Smooth muscle cell (in vitro differentiated cells): ENCODE data around the gene OR5K2. TPM values are rescaled to one million over a fixed set of nuclear protein-coding genes. Genes with fewer than 3 reads are reported as not detected.

Source experiments
- DNase-seq: peaks from one replicate; lab custom pipeline; 2025; ENCODE audit not compliant: unreplicated experiment; lab: John Stamatoyannopoulos, UW
- H2AFZ ChIP-seq: fragments of 200-600 bp; sonication (generic); 2 replicates; pipeline ENCODE4 v1.6.0; 2016; ENCODE audit warnings: antibody characterized with exemption, low read depth, mild to moderate bottlenecking
- H3F3A ChIP-seq: fragments of 200-600 bp; sonication (generic); 2 replicates; pipeline ENCODE4 v1.6.0; 2017; ENCODE audit warnings: antibody characterized with exemption, low read depth
- H3K27ac ChIP-seq: fragments of 200-600 bp; sonication (generic); 2 replicates; pipeline ENCODE4 v1.5.1; 2016; ENCODE audit warnings: low read depth, mild to moderate bottlenecking
- H3K27me3 ChIP-seq: fragments of 200-600 bp; sonication (generic); 2 replicates; pipeline ENCODE4 v1.6.1; 2016; ENCODE audit warnings: low read depth, mild to moderate bottlenecking
- H3K36me3 ChIP-seq: fragments of 200-600 bp; sonication (generic); 2 replicates; pipeline ENCODE4 v1.5.1; 2016; ENCODE audit warnings: low read depth
- H3K4me1 ChIP-seq: fragments of 200-600 bp; sonication (generic); 2 replicates; pipeline ENCODE4 v1.5.1; 2016; ENCODE audit warnings: low read depth
- H3K4me2 ChIP-seq: fragments of 200-600 bp; sonication (generic); 2 replicates; pipeline ENCODE4 v1.6.0; 2016; ENCODE audit warnings: mild to moderate bottlenecking
- H3K4me3 ChIP-seq: fragments of 200-600 bp; sonication (generic); 2 replicates; pipeline ENCODE4 v1.5.1; 2016; ENCODE audit warnings: mild to moderate bottlenecking
- H3K79me2 ChIP-seq: fragments of 200-600 bp; sonication (generic); 2 replicates; pipeline ENCODE4 v1.6.0; 2016; ENCODE audit warnings: low read depth, mild to moderate bottlenecking
- H3K9ac ChIP-seq: fragments of 200-600 bp; sonication (generic); 2 replicates; pipeline ENCODE4 v1.6.0; 2016; ENCODE audit warnings: low read depth
- H3K9me3 ChIP-seq: fragments of 200-600 bp; sonication (generic); replicated peaks from 2 replicates; pipeline ENCODE4 v1.5.1; 2016; ENCODE audit warnings: low read depth
- H4K20me1 ChIP-seq: fragments of 200-600 bp; sonication (generic); 2 replicates; pipeline ENCODE4 v1.6.0; 2016; ENCODE audit warnings: low read depth
- WGBS: methylation state at CpG from one replicate; pipeline ENCODE4 v1.1.7; 2016; ENCODE audit warnings: low lambda C conversion rate; 5-methylcytosine and 5-hydroxymethylcytosine counted together
- polyA plus RNA-seq: library from polyadenylated mRNA; unstranded; fragments of >200 nt; fragmentation: Nextera tagmentation; extraction: Ambion mirVana; gene quantifications from 2 replicates; pipeline ENCODE4 v1.2.1, GENCODE V29; 2016
- total RNA-seq: library from RNA; depleted of rRNA; stranded (reverse); fragments of >200 nt; gene quantifications from 2 replicates; pipeline ENCODE4 v1.2.3, GENCODE V29; 2014
- TF ChIP-seq, protein P1 (sequence below): fragments of 200-600 bp; sonication (generic); IDR thresholded peaks from 2 replicates; pipeline ENCODE4 v1.5.1; 2017; ENCODE audit warnings: borderline replicate concordance, mild to moderate bottlenecking, antibody characterized with exemption; ENCODE audit not compliant: insufficient read depth, poor library complexity, severe bottlenecking

Gene OR5K2
- total and polyA plus RNA-seq, 2 experiments from 2014 or later, result not detected

DNA sequence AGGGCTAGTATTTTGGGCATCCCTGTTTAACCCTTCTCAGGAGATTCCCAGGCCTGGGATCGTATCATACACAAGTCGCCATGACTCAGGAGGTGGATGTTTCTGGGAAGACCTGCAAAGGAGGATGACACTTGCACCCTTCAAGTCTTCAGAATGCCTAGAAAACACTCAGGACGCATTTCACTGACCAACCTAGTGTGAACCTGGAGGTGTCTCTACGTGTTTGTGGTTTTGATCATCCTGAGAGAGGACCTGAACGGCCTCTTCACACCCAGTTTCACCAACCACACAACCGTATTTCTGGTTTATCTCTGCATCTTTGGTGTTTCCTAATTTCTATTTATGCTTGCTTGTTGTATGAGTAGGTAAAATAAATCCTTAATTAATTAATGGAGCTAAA is 28.0 kb downstream of the OR5K2 start:
- no peaks in the 10 kb centered on the region for H3K36me3 ChIP-seq
- peaks cover 23% of the 10 kb centered on the region for H3K4me1 ChIP-seq
- WGBS, result 90% methylated on average over 6 of the region's 6 CpGs
- no peaks in the 10 kb centered on the region for H3K9me3 ChIP-seq
- H2AFZ ChIP-seq, result no peak overlapping the region
- H3K9ac ChIP-seq, result no peak overlapping the region
- no peaks in the 10 kb centered on the region for H3K27me3 ChIP-seq
- no peaks in the 10 kb centered on the region for H3F3A ChIP-seq
- peaks cover 16% of the 10 kb centered on the region for H4K20me1 ChIP-seq
- H3K27ac ChIP-seq, result no peak overlapping the region
- TF ChIP-seq, protein P1, sequence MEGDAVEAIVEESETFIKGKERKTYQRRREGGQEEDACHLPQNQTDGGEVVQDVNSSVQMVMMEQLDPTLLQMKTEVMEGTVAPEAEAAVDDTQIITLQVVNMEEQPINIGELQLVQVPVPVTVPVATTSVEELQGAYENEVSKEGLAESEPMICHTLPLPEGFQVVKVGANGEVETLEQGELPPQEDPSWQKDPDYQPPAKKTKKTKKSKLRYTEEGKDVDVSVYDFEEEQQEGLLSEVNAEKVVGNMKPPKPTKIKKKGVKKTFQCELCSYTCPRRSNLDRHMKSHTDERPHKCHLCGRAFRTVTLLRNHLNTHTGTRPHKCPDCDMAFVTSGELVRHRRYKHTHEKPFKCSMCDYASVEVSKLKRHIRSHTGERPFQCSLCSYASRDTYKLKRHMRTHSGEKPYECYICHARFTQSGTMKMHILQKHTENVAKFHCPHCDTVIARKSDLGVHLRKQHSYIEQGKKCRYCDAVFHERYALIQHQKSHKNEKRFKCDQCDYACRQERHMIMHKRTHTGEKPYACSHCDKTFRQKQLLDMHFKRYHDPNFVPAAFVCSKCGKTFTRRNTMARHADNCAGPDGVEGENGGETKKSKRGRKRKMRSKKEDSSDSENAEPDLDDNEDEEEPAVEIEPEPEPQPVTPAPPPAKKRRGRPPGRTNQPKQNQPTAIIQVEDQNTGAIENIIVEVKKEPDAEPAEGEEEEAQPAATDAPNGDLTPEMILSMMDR, result no peak
- H3K79me2 ChIP-seq, result peaks cover 15% of the 10 kb centered on the region
- no peak for DNase-seq
- no peak overlapping the region for H3K4me2 ChIP-seq
- H3K4me3 ChIP-seq, result no peak overlapping the region

- H3K79me2 ChIP-seq, result no peaks in the 10 kb centered on the region
- no peak overlapping the region for H3K4me3 ChIP-seq
- TF ChIP-seq, protein P1, result no peak
- H3K9ac ChIP-seq, result no peak overlapping the region
- no peaks in the 10 kb centered on the region for H3K36me3 ChIP-seq
- DNase-seq, result no peak
- peaks cover 14% of the 10 kb centered on the region for H3K4me1 ChIP-seq
- no peaks in the 10 kb centered on the region for H3F3A ChIP-seq
- WGBS, result 57% methylated on average over 4 of the region's 4 CpGs
- H3K4me2 ChIP-seq, result no peak overlapping the region
- H3K27ac ChIP-seq, result no peak overlapping the region
- H4K20me1 ChIP-seq, result no peaks in the 10 kb centered on the region
- H2AFZ ChIP-seq, result peak overlapping the region; percentile 19
- no peaks in the 10 kb centered on the region for H3K27me3 ChIP-seq
- H3K9me3 ChIP-seq, result no peaks in the 10 kb centered on the region
These were observed 31.2 kb downstream of the OR5K2 start for GRCh38 chr3:98528474-98529346.

- Histone ChIP-seq H3K27me3 (no peaks in the 10 kb centered on the region), H3K4me2 (no peak overlapping the region), H3K36me3 (no peaks in the 10 kb centered on the region), H3K4me3 (no peak overlapping the region), H2AFZ (no peak overlapping the region), H3K27ac (no peak overlapping the region), H3K9me3 (no peaks in the 10 kb centered on the region), H3K4me1 (peaks cover 14% of the 10 kb centered on the region), H3F3A (no peaks in the 10 kb centered on the region), H3K79me2 (no peaks in the 10 kb centered on the region), H4K20me1 (no peaks in the 10 kb centered on the region), H3K9ac (no peak overlapping the region)
- WGBS, result 92% methylated on average over 8 of the region's 8 CpGs
- TF ChIP-seq, protein P1, result no peak
- DNase-seq, result no peak
These were observed 32.5 kb downstream of the OR5K2 start for GRCh38 chr3:98529856-98530459.

DNA sequence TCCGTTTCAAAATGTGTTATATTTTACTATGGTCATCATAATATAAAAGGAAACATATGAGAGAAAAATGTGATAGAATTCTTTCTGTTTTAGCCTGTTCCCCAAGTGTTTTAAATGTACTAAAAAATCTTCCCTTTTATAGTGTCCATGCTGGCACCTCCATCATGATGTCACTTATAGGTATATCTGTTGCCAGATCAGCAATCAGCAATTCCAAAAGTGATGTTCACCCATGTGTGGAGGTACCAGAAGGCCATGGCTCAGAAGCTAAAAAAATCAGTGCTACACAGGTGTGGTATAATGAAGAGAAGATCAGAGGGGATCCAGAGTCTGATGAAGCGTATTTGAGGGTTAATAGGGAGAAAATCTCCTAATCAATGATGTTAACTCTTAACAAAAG is 33.2 kb downstream of the OR5K2 start:
- Histone ChIP-seq H3K4me1 (peaks cover 14% of the 10 kb centered on the region), H3K4me3 (no peak overlapping the region), H3K79me2 (no peaks in the 10 kb centered on the region), H3K9me3 (no peaks in the 10 kb centered on the region), H3K27ac (no peak overlapping the region), H3K4me2 (no peak overlapping the region), H3K27me3 (no peaks in the 10 kb centered on the region), H3F3A (no peaks in the 10 kb centered on the region), H2AFZ (no peak overlapping the region), H4K20me1 (no peaks in the 10 kb centered on the region), H3K36me3 (no peaks in the 10 kb centered on the region), H3K9ac (no peak overlapping the region)
- TF ChIP-seq, protein P1, result no peak
- WGBS, result 93% methylated on average over 2 of the region's 2 CpGs
- DNase-seq, result no peak
